GM21526 (cell line): ENCODE results near the gene PTPN5.

ENCODE experiments used
- ATAC-seq: cut with Tn5 transposase; IDR thresholded peaks from one replicate; pipeline ENCODE4 v1.9.1; 2021; ENCODE audit warnings: moderate library complexity; ENCODE audit not compliant: unreplicated experiment, low FRiP score

PTPN5 gene

DNA sequence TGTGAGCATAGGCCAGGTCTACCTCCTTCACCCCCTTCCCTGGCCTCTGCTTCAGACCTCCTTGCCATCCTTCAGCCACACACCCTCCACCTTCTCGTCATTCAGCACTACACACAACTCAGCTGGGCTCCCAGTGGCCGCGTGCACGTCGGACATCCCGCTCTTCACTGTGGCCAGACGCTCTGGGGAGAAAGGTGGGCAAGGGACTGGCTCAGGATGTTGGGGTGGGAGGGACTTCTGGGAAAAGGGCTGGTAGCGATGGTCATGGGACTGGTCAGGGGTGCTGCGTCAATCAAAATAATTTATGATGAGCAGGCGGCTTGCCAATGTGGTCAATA lies 77.2 kb downstream of the PTPN5 start:
- ATAC-seq, result no peak

DNA sequence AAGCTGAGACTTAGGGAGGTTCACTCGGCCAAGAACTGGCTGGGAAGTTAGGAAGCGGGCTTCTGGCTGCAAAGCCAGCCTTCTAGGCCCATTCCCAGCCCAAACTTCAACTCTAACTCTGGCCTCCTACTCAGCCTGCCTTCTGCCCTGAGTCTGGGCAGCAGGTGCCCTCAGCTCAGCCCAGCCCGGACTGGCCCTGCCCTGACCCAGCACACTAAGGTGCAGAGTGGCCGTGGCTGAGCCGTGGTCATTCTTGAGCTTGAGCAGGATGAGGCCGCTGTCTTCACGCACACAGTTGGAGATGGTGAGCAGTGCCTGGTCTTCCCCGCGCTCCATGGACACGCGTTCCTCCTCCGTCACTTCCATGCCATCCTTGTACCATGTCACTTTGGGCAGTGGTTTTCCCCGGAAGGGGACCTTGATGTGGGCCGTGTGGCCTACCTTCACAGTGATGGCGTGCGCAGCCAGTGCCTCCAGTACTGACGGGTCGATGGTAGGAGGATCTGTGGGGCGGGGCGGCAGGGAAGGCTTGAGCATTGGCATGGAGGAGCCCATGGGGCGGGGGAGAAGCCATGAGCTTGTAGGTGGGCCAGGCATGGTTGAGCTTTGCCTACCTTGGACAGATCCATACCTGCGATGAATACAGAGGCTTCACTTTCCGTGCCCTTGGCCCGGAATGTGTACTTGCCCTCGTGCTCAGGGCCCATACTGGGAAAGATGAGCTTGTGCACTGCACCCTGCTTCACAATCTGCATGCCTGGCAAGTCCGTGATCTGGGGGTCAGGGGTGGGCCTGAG lies 77.8 kb downstream of the PTPN5 start:
- ATAC-seq, result no peak

- ATAC-seq, result no peak
These were observed 81.1 kb downstream of the PTPN5 start for GRCh38 chr11:18710545-18710944.

DNA sequence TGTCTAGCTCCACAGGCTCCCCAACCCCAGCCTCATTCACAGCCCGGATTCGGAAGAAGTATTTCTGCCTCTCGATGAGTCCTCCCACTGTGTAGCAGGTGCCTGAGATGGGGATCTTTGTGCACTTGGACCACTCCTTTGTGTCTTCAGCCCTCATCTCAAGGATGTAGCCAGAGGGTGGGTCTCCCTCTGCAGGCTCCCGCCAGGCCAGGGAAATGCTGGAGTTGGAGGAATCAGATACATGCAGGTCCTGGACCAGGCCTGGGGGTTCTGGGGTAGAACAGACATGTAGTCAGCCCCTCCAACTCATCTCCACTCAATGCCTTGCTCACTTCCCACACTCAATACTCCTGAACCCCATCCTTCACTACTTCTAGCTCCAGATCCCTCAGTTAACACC lies 82.2 kb downstream of the PTPN5 start:
- ATAC-seq, result no peak

DNA sequence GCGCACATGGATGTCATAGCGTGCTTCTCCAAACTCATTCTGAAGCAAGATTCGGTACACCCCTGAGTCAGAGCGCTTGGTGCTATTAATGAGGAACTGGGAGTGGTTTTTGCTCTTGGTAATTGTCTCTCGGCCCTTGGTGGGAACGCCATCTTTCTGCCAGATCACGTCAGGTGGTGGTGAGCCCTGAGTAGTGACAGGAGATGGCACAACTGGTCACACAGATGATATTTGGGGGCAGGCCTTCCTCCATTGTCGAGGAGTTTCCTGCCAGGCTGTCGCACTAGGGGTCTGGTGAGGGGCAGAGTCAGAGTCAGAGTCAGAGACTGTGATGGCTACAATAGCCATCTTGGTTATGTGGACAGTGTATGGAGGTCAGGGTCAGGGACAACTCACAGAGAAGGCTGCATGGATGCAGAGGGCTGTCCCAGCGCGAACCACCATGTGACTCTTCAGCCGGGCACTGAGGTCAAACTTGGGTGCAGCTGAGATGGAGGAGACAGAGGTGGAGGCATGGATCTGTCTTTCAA lies 83.7 kb downstream of the PTPN5 start:
- no peak for ATAC-seq

- ATAC-seq, result no peak
These were observed 85.0 kb downstream of the PTPN5 start for GRCh38 chr11:18706330-18707243.

DNA sequence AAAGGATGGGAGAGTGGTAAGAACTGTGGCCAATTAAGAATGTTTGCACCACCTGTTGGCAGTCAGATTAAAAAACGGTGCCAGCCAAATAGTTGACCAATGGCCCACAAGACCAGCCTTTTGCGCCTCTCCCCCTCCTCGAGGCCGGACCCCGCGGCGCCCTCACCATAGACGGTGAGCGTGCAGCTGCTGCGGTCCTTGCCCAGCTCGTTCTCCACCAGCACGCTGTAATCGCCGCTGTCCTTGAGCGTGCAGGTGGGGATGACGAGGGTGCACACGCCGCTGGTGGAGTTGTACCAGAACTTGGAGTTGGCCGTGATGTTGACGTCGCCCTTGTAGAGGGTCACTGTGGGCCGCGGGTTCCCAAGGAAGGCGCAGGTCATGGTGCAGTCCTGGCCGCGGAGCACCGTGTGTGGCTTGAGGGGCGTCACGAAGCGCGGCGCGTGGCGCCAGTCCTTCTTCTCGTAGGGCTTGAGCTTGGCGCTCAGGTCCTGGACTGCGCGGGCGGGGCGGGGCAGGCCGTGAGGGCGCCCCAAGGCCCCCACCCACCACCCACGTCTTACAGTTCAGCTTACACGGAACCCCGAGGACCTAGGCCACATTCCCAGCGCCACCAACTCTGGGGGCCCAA lies 85.8 kb downstream of the PTPN5 start:
- no peak for ATAC-seq

DNA sequence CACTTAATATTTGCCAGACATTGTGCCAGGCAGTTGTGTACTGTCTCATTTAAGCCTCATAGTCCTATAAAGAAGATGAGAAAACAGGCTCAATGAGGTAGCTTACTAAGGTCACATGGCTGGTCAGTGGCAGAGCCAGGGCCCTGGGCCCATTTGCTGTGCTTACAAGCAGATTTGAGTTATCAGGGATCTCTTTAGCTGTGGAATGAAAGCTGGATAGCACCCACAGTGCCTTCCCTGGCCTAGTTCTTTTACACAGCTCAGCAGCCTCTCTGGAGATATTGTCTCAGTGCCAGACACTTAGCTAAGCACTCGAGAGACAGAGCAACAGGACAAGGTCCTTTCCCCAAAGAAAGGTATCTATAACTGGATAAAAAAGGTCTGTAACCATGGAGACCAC lies 86.9 kb downstream of the PTPN5 start:
- ATAC-seq, result no peak

GRCh38 chr11:18704045-18704645 lies 87.5 kb downstream of the PTPN5 start:
- ATAC-seq, result no peak

DNA sequence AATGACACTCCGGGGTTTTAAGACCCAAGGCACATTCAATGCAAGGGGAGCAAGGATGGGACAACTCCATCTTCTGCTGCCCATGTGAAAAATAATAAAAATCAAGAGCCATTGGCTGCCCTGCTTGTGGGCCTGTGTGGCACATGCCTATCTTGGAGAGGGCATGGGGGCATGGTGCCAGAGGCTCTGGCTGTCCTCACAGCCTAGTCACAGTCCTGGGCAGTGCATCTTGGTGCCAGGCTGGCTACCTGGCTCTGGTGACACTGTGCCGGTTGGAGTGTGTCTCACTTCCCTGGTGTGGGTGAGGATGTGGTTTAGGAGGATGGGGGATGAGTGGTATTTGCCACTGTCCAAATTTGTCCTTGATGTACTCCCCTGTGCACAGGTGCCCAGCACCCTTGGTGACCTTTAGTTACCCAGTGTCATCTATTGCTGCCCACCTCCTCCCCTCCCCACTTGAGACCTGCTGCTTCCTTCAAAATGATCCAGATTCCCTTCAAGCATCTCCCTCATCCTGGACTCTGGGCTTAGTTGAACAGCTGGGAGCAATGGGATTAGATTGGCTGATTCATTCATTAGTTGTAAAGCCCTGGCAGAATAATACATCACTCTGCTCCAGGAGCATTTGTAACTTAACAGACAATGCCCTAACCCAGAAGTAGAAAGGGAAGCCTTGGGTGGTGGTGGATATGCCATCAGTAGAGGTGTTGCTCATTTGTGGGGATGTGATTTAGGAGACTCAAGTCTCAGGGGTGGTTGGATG lies 88.4 kb downstream of the PTPN5 start:
- ATAC-seq, result no peak

- no peak for ATAC-seq
These were observed 89.9 kb downstream of the PTPN5 start for GRCh38 chr11:18701614-18702216.

GRCh38 chr11:18700872-18701271 lies 90.7 kb downstream of the PTPN5 start:
- ATAC-seq, result no peak

DNA sequence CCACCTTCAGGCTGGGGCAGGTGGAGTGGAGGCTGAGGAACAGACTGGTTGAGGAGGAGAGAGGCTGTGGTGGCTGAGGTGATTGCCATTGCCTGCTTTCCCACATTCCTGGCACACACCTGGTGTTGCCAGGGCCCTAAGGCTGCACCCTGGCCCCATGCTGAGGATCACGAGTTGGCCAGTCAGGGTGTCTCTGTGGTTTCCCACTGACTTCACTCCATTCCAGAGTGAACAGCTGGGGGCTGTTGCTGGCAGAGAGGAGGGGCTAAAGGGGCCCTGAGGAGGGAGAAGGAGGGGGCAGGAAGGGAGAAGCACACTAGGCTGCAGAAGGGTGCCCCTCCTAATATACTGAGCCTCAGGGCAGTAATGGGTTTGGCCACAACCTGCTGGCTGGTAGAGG lies 91.2 kb downstream of the PTPN5 start:
- no peak for ATAC-seq

GRCh38 chr11:18699848-18700261 lies 91.7 kb downstream of the PTPN5 start:
- ATAC-seq, result no peak

GRCh38 chr11:18699269-18699596 lies 92.4 kb downstream of the PTPN5 start:
- no peak for ATAC-seq

DNA sequence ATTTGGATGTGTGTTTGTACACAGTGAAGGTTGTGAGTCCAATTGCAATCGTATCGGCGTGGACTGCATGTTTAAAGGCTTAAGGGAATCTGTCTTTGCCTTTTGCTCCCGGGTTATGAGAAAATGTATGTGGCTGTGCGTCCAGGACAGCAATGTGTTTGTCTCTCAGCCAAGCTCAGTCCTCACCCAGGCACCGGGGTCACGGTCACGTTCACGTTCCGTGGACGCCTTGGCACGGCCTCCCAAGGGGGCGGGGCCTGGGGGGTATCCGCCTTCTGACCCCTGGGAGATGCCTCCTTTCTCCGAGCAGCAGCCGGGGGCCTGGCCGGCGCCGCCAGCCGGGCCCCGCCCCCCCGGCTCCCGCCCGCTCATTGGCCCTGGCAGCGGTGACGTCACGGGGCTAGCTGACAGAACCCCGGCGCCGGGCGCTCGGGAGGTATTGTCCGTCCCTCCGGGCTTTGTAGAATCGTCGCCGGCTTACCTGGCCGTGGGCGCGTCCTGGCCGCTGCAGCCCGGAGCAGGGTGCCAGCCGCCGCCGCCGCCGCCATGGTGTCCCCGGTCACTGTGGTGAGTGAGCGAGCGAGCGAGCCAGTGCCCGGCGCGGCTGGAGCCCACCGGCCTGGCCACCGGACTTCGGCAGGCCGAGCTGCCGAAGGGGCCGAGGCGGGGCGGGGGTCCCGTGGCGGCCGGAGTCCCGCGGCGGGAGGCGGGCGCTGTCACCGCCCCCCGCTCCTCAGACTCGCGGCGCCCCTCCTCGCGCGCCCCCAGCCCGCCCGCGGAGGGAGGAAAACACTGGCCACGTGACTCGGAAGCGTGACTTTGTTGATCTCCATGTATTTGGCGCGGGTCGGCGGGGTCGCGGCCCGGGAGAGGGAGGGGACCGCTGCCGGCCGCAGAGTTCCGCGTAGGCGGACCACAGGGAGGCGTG lies 93.0 kb downstream of the PTPN5 start, which contains the start of gene TMEM86A:
TSS of gene TMEM86A (plus strand) at position 439 of the 928 bp plus-strand sequence. CDS start at position 547, 108 bp downstream.
- ATAC-seq, result peak; percentile 94

- no peak for ATAC-seq
These were observed 94.0 kb downstream of the PTPN5 start for GRCh38 chr11:18697576-18697975.

GRCh38 chr11:18696638-18697225 lies 94.9 kb downstream of the PTPN5 start:
- no peak for ATAC-seq
